GM12872 (cell line): Measurements from ENCODE around the gene AOX1.

Experiments
- TF ChIP-seq, protein P1 (sequence below): IDR thresholded peaks from 3 replicates; pipeline ENCODE4 v1.5.1; 2011; ENCODE audit warnings: low read depth, mild to moderate bottlenecking, low read length, moderate library complexity; ENCODE audit not compliant: insufficient read depth

AOX1 gene

GRCh38 chr2:200652158-200652557 is 66.3 kb downstream of the AOX1 start:
- TF ChIP-seq, protein P1, sequence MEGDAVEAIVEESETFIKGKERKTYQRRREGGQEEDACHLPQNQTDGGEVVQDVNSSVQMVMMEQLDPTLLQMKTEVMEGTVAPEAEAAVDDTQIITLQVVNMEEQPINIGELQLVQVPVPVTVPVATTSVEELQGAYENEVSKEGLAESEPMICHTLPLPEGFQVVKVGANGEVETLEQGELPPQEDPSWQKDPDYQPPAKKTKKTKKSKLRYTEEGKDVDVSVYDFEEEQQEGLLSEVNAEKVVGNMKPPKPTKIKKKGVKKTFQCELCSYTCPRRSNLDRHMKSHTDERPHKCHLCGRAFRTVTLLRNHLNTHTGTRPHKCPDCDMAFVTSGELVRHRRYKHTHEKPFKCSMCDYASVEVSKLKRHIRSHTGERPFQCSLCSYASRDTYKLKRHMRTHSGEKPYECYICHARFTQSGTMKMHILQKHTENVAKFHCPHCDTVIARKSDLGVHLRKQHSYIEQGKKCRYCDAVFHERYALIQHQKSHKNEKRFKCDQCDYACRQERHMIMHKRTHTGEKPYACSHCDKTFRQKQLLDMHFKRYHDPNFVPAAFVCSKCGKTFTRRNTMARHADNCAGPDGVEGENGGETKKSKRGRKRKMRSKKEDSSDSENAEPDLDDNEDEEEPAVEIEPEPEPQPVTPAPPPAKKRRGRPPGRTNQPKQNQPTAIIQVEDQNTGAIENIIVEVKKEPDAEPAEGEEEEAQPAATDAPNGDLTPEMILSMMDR: no peak

DNA sequence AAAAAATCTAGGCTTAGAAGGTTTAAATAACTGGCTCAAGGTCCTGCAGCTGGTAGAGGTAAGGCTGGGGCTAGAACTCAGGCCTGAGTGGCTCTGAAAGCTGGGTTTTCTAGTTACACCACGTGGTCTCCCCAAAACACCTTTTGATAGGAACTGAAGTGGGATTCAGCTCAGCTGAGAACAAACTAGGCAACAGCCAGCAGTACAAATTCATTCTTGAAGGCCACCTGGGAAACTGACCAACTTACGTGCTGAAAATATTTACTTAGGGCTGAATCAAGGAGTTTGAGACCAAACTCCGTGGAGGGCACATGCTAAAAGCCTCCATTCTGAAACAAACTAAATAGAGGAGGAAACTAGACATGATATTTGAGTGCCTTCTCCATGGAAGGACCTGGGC is 67.2 kb downstream of the AOX1 start:
- TF ChIP-seq, protein P1: no peak

DNA sequence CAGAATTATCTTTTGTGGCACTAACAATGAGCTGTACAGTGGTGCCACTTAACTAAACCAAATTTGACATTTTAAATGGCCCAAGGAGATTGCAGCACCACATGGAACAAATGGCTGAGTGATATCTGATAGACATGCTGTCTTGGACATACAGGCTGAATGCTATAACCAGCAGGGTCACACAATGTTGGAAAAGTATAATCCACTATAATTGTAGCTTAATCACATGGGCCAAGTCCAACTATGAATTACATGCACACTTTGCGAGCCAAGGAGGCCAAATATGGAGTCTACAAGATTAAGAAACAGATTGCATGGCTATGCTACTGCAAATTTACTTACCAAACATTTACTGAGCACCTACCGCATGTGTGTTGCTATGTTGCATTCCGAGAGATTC is 69.0 kb downstream of the AOX1 start:
- TF ChIP-seq, protein P1: no peak

GRCh38 chr2:200655918-200656580 is 70.2 kb downstream of the AOX1 start:
- TF ChIP-seq, protein P1: no peak

DNA sequence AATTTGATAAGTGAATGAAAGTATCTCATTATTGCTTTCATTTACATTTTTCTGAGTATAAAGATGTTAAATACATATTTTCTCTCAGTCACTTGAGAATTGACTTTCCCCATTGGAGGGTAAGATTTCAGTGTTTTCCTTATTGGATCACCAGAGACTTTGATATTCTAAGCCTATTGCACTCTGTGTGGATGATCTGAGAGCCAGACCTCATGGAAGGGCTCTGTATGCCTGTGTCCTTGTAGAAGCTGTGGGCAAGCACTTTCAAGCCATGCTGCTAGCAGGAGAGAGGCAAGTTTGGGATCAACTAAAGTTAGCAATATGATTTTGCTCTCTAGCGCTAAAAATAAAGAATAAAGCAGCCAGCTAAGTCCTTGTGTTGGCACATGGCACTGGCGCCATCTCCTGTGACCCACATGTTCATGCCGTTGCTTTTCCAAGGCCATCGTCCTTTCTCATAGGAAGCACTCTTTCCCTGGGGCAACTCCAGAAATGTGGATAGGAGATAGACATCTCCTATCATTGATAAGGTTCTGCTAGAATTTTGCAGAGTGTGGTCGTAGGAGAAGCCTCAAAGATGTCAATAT is 72.6 kb downstream of the AOX1 start:
- TF ChIP-seq, protein P1: no peak

GRCh38 chr2:200659410-200659809 is 73.6 kb downstream of the AOX1 start:
- TF ChIP-seq, protein P1: no peak

GRCh38 chr2:200661477-200661876 is 75.7 kb downstream of the AOX1 start:
- TF ChIP-seq, protein P1: no peak

- TF ChIP-seq, protein P1: no peak
Measured at GRCh38 chr2:200662727-200663126, 76.9 kb downstream of the AOX1 start.
